GM19455 (cell line): ENCODE data around the gene TMEM271.
"Not testable (repeated sequence)": the region's sequence is repeated elsewhere in the genome, so short reads cannot be mapped to it uniquely, and the experiment has no call there.

Source experiments
- ATAC-seq: cut with Tn5 transposase; IDR thresholded peaks from one replicate; pipeline ENCODE4 v1.9.1; 2021; ENCODE audit not compliant: unreplicated experiment

Gene TMEM271

DNA sequence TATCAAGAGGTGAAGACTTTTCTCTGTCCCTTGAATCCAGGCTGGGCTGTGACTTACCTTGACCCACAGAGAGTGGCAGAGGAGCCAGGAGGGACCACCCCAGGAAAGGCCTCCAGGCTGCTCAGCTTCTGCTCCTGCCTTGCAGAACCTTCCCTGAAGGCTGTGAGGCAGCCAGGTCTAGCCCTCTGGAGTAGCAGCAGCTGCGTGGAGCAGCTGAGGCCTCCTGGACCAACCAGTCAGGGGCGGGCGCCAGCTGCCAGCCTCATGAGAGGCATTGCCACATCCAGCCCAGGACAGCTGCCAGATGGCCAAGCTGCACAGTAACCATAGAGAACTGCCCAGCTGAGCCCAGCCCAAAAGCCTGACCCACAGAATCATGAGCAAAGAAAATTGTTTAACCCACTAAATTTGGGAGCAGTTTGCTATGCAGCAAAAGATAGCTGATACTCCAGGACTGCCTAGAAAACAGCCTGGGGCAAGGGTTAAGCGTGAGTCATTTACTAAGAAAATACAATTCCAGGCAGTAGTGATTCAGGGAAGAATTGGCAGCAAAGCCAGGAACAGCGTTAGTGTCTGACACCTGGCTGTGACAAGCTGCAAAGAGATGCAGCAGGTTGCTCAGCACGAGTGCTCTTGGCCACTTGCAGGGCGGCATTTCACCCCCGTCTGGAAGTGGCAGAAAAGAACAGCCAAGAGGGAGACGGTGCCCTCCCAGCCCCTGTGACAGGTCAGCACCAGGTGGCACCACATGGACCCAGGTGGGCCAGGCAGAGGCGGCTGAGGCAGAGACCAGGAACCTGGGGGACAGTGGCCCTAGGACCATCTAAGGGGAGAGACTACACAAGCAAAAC is 34.5 kb upstream of the TMEM271 start:
- ATAC-seq = no peak

DNA sequence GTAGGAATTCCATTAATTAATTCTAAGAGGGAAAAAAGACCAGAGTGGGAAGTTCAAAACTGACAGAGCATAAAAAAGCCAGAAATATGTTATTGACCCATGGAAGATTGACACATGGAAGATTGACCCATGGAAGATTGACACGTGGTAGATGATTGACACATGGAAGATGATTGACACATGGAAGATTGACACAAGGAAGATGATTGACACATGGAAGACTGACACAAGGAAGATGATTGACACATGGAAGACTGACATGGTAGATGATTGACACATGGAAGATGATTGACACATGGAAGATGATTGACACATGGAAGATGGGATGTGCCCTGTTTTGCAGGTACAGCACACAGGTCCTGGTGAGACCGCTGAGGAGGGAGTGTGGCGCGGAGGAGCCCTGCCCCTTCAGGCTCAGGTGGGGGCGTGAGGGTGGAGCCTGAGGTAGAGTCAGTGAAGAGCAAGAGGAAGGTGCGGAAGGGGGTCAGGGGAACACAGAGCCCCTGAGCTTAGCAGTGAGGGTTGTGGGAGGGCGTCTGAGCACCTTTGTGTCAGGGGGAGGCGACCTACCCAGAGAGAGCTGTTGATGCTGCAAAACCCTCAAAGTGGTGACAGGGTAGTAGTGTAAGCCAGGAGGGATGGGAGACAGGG is 33.4 kb upstream of the TMEM271 start:
- ATAC-seq = no peak

DNA sequence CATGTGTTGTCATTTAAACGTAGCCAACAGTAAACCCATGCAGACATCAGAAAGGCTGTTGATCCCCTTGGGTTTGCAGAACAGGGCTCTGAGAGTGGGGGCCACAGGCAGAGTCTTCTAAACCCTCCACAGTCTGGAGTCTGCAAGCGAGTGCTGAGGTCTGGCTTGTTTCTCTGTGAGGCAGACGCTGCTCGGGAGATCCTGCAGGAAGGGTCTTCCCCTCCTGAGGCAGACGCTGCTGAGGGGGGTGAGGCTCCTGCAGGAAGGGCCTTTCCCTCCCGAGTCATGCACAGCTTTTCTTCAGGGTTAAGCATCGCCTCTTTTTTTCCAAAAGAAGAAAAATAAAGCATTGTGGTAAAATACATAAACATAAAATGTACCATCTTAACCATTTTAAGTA is 32.1 kb upstream of the TMEM271 start:
- no peak for ATAC-seq

DNA sequence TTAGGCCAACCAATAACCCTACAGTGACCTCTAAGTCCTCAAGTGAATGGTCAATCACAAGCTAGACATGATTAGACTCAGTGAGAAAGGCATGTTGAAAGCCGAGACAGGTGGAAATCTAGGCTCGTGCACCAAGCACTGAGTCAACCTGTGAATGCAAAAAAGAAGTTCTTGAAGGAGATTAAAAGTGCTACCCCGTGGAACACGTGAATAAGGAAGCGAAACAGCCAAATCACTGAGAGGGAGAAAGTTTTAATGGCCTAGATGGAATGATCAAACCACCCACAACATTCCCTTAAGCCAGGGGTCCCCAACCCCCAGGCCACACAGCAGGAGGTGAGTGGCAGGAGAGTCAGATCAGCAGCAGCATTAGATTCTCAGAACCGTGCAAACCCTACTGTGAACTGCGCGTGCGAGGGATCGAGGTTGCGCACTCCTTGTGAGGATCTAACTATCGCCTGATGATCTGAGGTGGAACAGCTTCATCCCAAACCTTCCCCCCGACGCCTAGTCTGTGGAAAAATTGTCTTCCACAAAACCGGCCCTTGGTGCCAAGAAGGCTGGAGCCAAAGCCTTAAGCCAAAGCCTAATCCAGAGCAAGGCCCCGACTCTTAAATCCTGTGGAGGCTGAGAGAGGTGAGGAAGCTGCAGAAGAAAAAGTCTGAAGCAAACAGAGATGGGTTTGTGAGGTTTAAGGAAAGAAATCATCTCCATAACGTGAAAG is 29.8 kb upstream of the TMEM271 start:
- ATAC-seq = no peak

DNA sequence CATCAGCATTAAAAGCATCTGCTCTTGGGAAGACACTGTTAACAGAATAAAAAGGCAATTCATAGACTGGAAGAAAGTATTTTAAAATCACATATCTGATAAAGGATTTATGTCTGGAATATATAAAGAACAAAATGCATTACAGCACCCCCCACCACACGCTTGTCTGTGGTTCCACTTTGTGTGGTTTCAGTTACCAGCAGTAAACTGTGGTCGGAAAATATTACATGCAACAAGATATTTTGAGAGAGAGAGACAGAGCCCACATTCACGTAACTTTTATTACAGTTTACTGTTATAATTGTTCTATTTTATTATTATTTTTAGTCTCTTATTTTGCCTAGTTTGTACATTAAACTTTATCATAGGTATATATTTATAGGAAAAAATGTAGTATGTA is 28.0 kb upstream of the TMEM271 start:
- ATAC-seq = no peak

DNA sequence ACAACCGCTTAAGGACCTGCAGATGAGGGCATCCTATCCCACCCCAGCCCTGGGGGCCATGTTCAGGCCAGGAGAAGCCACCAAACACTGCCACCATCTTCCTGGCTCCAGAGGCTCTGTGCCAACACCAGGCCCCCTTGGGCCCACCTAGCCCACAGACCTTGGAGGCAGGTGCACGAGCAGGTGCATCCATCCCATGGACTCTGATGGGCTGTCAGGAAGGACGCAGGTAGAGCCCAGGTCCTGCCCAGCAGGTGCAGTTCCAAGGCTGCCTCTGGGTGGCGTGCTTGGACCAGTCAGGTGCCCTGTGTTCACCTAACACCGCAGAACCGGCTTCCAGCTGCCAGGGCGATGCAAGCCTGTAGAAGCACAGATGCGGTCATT is 26.5 kb upstream of the TMEM271 start:
- ATAC-seq = no peak

DNA sequence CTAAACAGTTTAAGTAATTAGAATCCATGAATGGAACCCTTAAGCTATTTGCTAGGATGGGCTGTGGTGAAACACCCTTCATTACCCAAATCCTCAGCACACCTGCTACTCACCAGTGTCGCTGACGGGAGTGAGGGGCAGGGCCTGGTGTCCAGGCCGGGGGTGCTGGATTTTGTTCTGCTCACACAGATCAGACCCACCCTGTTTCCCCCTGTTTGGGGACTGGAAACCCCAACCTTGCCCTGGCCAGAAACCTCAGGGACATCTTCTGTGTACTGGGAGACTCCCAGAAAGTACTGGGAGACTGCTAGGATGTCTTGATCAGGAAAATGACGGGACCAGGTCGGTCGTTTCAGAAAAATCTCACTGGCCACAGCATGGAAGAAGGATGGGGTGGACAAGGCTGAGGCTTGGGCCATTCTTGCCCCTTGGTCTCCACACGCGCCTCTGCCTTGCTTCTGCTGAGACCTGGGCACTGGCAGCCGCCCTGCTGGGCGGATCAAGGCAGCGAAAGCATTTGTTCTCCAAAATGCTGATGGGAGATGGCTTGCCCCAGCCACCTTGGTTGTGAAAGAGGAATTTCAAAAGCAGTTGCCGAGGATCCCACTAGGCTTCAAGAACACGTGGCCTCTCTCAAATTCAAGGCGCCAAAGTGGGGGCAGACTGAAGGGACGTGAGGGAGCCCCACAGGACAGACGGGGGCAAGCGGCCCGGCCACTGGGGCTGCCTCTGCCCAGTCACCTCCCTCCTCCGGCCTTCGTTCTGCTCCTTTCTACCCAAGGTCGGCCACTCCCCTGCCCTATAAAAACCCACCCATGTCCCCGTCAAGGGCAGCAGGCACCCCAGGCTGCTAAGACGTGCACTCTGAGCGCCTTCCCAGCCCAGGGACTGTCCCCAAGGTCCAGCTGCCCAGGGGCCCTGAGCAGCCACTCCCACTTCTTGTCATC is 25.8 kb upstream of the TMEM271 start:
- ATAC-seq = no peak

DNA sequence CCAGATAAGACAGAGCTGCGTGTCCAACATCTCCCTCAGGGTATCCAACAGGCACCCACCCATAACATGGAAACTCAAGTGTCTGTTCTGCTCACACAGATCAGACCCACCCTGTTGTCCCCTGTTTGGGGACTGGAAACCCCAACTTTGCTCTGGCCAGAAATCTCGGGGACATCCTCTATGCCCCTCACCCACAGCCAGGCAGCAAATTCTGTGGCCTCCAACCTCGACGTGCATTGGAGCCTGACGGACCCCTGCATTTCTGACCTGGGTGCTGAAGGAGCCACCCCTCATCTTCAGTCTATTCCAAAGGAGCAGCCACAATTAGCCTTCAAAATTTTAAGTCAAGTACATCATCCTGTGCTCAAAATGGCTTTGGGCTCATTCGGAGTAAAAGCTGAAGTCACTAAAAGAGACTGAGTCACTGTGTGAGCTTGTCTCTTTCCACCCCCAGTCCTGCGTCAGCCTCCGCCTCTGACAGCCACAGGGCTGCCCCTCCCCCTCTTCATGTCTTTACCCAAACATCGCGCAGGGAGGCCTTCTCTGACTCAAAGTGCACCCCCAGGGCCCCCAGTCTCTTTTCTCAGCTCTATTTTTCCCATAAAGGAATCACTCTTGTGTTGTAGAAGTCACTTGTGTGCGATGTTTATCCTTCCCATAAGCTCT is 24.9 kb upstream of the TMEM271 start:
- ATAC-seq = no peak

DNA sequence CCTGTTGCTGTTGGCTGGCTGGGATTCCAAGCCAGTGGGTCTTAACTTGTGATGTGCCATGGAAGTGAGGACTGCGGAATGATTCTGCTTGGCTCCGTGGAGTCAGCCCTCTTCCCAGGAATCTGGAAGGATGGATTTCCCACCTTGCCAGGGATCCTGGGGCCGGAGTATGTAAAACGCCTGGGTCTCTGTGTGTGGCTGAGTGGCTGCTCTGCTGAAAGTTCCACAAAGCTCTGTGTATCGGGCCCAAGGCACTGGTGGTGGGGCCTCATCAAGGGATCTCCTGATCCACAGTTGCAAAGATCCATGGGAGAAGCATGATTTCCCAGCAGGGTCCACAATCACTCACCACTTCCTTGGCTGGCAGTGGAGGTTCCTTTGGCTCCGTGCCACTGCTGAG is 24.1 kb upstream of the TMEM271 start:
- no peak for ATAC-seq

DNA sequence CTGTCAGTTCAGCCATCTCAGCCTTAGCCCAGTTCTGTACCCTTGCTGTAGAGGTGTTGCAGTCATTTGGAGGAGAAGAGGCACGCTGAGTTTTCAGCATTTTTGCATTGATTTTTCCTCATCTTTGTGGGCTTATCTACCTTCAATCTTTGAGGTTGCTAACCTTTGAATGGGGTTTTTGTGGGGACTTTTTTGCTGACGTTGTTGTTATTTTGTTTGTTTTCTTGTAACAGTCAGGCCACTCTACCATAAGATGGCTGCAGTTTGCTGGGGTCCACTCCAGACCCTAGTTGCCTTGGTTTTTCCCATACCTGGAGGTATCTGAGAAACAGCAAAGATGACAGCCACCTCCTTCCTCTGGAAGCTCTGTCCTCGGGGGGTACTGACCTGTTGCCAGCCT is 22.8 kb upstream of the TMEM271 start:
- no peak for ATAC-seq

DNA sequence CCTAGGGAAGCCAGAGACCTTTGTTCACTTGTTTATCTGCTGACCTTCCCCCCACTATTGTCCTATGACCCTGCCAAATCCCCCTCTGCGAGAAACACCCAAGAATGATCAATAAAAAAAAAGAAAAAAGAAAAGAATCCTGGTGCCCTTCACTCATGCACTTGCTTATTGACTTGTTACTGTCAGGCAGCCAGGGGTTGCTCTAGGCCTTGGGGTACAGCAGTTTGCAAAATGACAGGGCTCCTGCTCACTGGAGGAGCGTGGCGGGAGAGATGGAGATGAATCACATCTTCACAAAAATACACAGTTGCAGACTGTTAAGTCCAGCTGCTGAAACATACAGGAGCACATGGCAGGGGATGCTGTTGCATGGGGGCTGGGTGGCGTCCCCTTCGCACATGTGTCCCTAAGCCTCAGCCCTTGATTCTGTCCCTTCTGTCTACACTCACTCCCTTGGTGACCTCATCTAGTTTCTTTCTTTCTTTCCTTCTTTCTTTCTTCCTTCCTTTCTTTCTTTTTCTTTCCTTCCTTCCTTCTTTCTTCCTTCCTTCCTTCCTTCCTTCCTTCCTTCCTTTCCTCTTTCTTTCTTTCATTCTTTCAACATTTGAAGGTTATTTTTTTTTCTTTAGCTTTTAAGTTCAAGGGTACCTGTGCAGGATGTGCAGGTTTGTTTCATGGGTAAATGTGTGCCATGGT is 16.9 kb upstream of the TMEM271 start:
- no peak for ATAC-seq

DNA sequence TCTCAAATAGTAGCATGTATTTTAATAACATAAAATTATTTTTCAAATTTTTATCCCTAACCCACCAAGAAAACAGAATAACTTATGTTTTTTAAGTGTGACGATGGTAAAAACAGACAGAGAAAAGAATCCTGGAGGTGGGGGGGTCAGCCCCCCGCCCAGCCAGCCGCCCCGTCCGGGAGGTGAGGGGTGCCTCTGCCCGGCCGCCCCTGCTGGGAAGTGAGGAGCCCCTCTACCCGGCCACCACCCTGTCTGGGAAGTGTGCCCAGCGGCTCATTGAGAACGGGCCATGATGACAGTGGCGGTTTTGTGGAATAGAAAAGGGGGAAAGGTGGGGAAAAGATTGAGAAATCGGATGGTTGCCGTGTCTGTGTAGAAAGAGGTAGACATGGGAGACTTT is 16.1 kb upstream of the TMEM271 start:
- not testable (repeated sequence) for ATAC-seq

DNA sequence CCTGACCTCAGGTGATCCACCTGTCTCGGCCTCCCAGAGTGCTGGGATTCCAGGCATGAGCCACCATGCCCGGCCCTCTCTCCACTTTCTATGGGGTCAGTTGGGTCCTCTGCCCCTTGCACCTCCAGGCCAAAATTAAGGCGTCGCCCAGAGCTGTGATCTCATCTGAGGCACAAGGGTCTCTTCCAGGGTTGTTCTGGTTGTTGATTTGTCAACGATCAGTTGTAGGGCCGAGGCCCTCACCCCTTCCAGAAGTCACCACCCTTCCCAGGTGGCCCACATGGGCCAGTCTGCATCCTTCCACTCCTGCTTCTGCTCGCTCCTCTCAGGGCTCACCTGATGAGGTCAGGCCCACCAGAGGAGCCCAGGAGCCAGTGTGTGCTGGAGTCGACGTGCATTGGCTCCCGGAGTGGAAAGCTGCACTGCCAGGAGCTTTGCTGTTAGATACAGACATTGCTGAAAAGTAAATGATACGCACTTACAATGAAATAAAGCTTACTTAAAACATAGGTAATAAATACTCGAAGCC is 14.3 kb upstream of the TMEM271 start:
- ATAC-seq = no peak

DNA sequence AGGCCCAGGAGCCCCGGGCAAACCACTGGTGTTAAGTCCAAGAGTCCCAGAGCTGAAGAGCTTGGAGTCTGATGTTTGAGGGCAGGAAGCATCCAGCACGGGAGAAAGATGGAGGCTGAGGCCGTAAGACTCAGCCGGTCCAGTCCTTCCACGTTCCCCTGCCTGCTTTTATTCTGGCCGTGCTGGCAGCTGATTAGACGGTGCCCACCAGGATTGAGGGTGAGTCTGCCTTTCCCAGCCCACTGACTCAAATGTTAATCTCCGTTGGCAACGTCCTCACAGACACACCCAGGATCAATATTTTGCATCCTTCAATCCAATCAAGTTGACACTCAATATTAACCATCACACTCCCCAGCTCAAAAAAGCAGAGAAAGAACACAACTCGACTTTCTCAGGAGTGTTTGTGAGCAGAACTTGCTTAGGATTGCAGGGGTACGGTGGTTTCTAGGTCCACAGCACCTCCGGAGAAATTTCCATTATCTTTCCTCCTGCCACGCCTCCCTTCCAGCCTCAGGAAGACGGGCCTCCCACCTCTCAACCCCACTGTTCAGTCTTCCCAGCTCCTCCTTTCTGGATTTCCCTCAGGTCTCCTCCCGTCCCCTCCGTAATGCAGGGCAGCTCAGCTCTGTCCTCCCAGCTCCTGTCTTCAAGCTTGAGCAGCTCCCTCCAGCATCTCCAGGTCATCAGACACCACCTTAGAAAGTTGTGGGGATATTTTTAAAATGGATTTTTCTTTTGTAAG is 13.3 kb upstream of the TMEM271 start:
- no peak for ATAC-seq

DNA sequence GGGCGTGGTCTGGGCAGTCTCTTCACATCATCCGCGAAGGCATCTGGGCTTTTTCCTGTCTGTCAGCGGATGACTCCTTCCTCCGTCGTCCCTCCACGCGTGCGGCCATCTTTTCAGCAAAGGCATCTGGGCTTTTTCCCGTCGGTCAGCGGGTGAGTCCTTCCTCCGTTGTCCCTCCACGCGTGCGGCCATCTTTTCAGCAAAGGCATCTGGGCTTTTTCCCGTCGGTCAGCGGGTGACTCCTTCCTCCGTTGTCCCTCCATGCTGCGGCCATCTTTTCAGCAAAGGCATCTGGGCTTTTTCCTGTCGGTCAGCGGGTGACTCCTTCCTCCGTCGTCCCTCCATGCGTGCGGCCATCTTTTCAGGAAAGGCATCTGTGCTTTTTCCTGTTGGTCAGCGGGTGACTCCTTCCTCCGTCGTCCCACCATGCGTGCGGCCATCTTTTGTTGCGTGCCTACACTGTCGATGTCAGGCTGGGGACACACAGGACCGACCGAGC is 12.3 kb upstream of the TMEM271 start:
- no peak for ATAC-seq

DNA sequence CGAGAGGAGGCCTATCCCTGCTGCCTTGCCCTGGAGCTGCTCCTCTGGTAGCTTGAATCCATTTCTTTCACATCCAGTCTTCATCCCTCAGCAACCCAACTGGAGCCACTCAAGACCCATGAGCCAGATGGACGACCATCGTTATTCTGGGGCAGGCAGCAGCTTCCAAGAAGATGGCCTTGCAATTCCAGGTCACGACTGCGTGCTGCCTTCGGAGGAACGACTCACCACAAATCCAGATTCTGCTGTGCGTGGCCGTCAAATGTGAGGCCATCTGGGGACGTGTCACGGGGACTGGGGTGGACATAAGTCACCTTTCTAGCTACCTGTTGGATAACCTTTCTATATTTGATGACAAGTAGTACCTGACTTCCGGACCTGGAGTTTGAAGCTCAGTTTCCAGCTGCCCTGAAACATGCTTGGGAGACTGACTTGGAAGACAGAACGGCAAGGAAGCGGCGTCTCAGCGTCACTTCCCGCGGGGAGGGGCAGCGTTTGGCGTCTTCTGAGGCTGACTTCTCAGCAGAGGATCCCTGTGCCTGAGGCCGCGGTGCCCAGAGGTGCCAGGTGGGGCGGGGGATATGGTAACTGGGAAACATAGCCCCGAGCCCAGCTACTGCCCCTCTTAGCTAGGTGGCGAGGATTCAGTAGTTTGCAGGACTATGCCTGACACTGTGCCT is 11.7 kb upstream of the TMEM271 start:
- no peak for ATAC-seq

DNA sequence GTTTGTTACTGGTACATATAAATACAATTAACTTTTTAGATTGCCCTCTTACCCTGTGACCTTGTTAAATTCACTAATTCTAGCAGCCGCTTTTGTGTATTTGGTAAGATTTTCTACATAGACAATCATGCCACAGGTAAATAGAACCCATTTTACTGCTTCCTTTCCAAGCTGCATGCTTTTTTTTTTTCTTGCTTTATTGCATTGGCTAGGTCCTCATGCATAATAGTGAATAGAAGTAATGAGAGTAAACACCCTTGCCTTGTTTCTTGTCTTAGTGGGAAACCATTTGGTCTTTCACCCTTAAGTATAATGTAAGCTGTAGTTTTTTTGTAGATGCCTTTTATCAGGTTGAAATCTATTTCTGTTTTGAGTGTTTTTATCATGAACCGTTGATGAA is 7.7 kb upstream of the TMEM271 start:
- no peak for ATAC-seq

DNA sequence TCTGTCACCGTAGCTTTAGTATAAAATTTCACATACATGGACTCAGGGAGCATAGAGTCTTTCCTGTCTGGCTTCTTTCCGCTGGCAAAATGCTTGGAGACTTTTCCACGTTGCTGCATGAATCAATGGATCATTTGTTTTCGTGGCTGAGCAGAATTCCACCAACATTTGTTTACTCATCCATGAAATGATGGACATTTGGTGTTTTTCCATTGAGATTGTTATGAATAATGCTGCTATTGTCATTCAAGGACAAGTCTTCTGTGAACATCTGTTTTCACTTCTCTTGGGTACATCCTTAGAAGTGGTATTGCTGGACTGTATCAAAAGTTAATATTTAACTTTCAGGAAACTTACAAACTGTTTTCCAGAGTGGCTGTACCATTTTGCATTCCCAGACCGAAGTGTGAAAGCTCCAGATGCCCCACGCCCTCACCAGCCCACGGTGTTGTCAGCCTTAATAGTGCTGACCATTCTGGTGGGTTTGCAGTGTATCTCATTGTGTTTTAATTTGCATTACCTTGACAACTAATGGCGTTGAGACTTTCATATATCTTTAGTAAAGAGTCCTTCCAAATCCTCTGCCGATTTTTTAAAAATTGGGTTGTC is 5.8 kb upstream of the TMEM271 start:
- ATAC-seq = no peak
